Posterior vena cava (tissue), 2 donors: ENCODE measurements around the gene ADAM12. TPM values are rescaled to one million over a fixed set of nuclear protein-coding genes. Genes with fewer than 3 reads are reported as not detected.

ENCODE experiments used
- DNase-seq: peaks from one replicate; pipeline ENCODE4 v3.0.0-alpha.2; 2020; ENCODE audit warnings: low spot score
- intact Hi-C, 2 donors: fragments of 100-400 bp; cut with DNase I; formaldehyde crosslinking; loops; one replicate each; pipeline versions ENCODE4 v1.14.1 to v1.14.2; 2022 to 2023
- total RNA-seq, 2 donors: library from RNA; stranded (reverse); fragmentation: NEBNext Ultra II Directional; extraction: Animal tissue kit (Norgen Biotek cat#: 25700); gene quantifications; one replicate each; pipeline ENCODE4 v1.2.1, GENCODE V29; 2021
- donor health status: DM: yes; HTN: yes; CAD: no.
- donor health status: DM: yes; HTN: yes; CAD: no.

Gene ADAM12
- total RNA-seq, 2 donors from 2014 or later, result 2.2 to 2.8 TPM

- no peak for DNase-seq
Observed at GRCh38 chr10:126087153-126087680, 301.1 kb downstream of the ADAM12 start.

GRCh38 chr10:126085806-126086205 is 302.5 kb downstream of the ADAM12 start:
- intact Hi-C loops, result no loop called here
- DNase-seq, result no peak

More at GRCh38 chr10:126087153-126087680, 301.1 kb downstream of the ADAM12 start:
- intact Hi-C loops, result no loop called here

GRCh38 chr10:126084369-126084768 is 303.9 kb downstream of the ADAM12 start:
- intact Hi-C loops, result no loop called here
- no peak for DNase-seq

- intact Hi-C loops, result no loop called here
- no peak for DNase-seq
Observed at GRCh38 chr10:126083009-126083408, 305.3 kb downstream of the ADAM12 start.

- intact Hi-C loops, result no loop called here
- DNase-seq, result no peak
Observed at GRCh38 chr10:126081841-126082466, 306.3 kb downstream of the ADAM12 start.

- intact Hi-C loops, result no loop called here
- no peak for DNase-seq
Observed at GRCh38 chr10:126080879-126081411, 307.3 kb downstream of the ADAM12 start.

GRCh38 chr10:126080291-126080825 is 307.9 kb downstream of the ADAM12 start:
- DNase-seq, result no peak
- intact Hi-C loops, result no loop called here

- DNase-seq, result no peak
- intact Hi-C loops, result no loop called here
Observed at GRCh38 chr10:126075009-126075408, 313.3 kb downstream of the ADAM12 start.

- intact Hi-C loops, result no loop called here
- no peak for DNase-seq
Observed at GRCh38 chr10:126074291-126074690, 314.0 kb downstream of the ADAM12 start.

GRCh38 chr10:126073606-126074005 is 314.7 kb downstream of the ADAM12 start:
- no peak for DNase-seq
- intact Hi-C loops, result no loop called here

- DNase-seq, result no peak
- intact Hi-C loops, result no loop called here
Observed at GRCh38 chr10:126072622-126073021, 315.7 kb downstream of the ADAM12 start.

GRCh38 chr10:126070476-126071215 is 317.6 kb downstream of the ADAM12 start:
- no peak for DNase-seq
- intact Hi-C loops, result no loop called here

- DNase-seq, result no peak
- intact Hi-C loops, result no loop called here
Observed at GRCh38 chr10:126068322-126068721, 320.0 kb downstream of the ADAM12 start.

- DNase-seq, result no peak
- intact Hi-C loops, result no loop called here
Observed at GRCh38 chr10:126066456-126066855, 321.8 kb downstream of the ADAM12 start.

- DNase-seq, result no peak
- intact Hi-C loops, result no loop called here
Observed at GRCh38 chr10:126065751-126066377, 322.4 kb downstream of the ADAM12 start.

- intact Hi-C loops, result loop anchor here in 1 of 2 donors (5.0 kb wide), 1 partner anchor 1652 kb away; no protein-coding TSS in a partner anchor
- DNase-seq, result no peak
Observed at GRCh38 chr10:126064512-126064911, 323.8 kb downstream of the ADAM12 start.

GRCh38 chr10:126063353-126063791 is 324.9 kb downstream of the ADAM12 start:
- intact Hi-C loops, result loop anchor here in 1 of 2 donors (5.0 kb wide), 1 partner anchor 1651 kb away; no protein-coding TSS in a partner anchor
- no peak for DNase-seq

- intact Hi-C loops, result loop anchor here in 1 of 2 donors (5.0 kb wide), 1 partner anchor 1650 kb away; no protein-coding TSS in a partner anchor
- peak; percentile 98 for DNase-seq
Observed at GRCh38 chr10:126062131-126063032, 325.9 kb downstream of the ADAM12 start.
